Heart left ventricle (tissue), 13 donors: Measurements from ENCODE around the gene CCDC192.

ENCODE experiments used
- POLR2A ChIP-seq, 2 donors: fragments of 450-650 bp; IDR thresholded peaks; one replicate each; pipeline ENCODE4 v1.6.1; 2017; ENCODE audit warnings: antibody characterized with exemption in 2 of 2, mild to moderate bottlenecking in 2 of 2, moderate library complexity in 2 of 2
- TF ChIP-seq, protein P1 (sequence below), 12 donors: fragments of 200-600 bp; sonication (generic) in 4 of 12; IDR thresholded peaks; one replicate each; pipeline versions ENCODE4 v1.5.0 to v1.8.0; 2018 to 2022; ENCODE audit warnings: antibody characterized with exemption in 12 of 12, mild to moderate bottlenecking in 5 of 12
- donor health status: ischemic (EF 13 %, LVEDD 7.1; RV severe dilation, severe dysfunction).
- donor health status: DM: no; HTN: yes; CAD: no.
- donor health status: DM: no; HTN: no; CAD: no.
- donor health status: ischemic (EF 25% LVEDD 6.9; RV normal size, moderate dysfunction).
- donor health status: ischemic (EF 25% LVEDD 5.7; RV mildly dilated, moderate dysfunction).
- donor health status: ischemic (EF 35%, LVEDD 5.7; RV mildly dilated, moderate dysfunction).
- donor health status: nonischemic (EF 11% LVEDD 7.7; RV severe dilation, severe dysfunction).
- donor health status: DM: yes; HTN: yes; CAD: no.
- donor health status: PGD.
- donor health status: ischemic (EF 29% LVEDD 5.4; RV normal size, mild dysfunction).
- donor health status: nonischemic (EF 23%, LVEDD 6.1; RV moderate dilation, normal function).

DNA sequence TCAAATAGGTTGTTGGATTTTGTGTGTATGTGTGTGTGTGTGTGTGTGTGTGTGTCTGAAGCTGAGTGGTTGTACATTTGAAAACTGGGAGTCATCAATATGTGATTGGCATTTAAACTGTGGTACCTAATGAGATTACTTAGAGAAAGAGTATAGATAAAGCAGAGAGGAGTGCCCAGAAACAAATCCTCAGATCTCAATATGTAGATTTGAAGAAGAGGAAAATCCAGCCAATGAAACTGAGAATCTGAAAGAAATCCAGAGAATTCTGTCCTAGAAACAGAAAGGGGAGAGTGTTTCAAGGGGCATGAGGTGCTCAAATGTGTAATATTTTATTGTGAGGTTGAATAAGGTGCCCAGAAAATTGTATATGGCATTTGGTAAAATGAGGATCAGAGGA lies 66.2 kb downstream of the CCDC192 start:
- TF ChIP-seq, protein P1, sequence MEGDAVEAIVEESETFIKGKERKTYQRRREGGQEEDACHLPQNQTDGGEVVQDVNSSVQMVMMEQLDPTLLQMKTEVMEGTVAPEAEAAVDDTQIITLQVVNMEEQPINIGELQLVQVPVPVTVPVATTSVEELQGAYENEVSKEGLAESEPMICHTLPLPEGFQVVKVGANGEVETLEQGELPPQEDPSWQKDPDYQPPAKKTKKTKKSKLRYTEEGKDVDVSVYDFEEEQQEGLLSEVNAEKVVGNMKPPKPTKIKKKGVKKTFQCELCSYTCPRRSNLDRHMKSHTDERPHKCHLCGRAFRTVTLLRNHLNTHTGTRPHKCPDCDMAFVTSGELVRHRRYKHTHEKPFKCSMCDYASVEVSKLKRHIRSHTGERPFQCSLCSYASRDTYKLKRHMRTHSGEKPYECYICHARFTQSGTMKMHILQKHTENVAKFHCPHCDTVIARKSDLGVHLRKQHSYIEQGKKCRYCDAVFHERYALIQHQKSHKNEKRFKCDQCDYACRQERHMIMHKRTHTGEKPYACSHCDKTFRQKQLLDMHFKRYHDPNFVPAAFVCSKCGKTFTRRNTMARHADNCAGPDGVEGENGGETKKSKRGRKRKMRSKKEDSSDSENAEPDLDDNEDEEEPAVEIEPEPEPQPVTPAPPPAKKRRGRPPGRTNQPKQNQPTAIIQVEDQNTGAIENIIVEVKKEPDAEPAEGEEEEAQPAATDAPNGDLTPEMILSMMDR (IDR thresholded peaks at IDR 0.05), result no peak
- no peak for TF ChIP-seq POLR2A (IDR thresholded peaks at IDR 0.05)
